HL-60 (cell line): ENCODE data around the gene PIK3C3.

ENCODE experiments used
- DNase-seq, 2 experiments: peaks; one replicate each; pipeline ENCODE4 v3.0.0-alpha.2; 2010 to 2020; ENCODE audit warnings: low read depth in 1 of 2, low spot score in 1 of 2
- H3K27ac ChIP-seq: fragments of 250-450 bp; sonication (Bioruptor Pico); replicated peaks from 2 replicates; pipeline ENCODE4 v1.5.1; 2020; ENCODE audit warnings: mild to moderate bottlenecking, moderate library complexity
- H3K27me3 ChIP-seq: fragments of 250-450 bp; sonication (Bioruptor Pico); 2 replicates; pipeline ENCODE4 v1.5.1; 2021; ENCODE audit warnings: mild to moderate bottlenecking, moderate library complexity; ENCODE audit not compliant: insufficient read depth, poor library complexity, severe bottlenecking
- H3K4me3 ChIP-seq: replicated peaks from 2 replicates; pipeline ENCODE4 v1.5.1; 2011; ENCODE audit warnings: mild to moderate bottlenecking, control low read depth, low read length; ENCODE audit not compliant: insufficient read depth
- GABPA ChIP-seq: IDR thresholded peaks from 2 replicates; pipeline ENCODE4 v1.6.1; 2012; ENCODE audit warnings: low read depth
- POLR2AphosphoS5 ChIP-seq: IDR thresholded peaks from 2 replicates; pipeline ENCODE4 v1.6.1; 2012; ENCODE audit warnings: low read depth
- SPI1 ChIP-seq: IDR thresholded peaks from 2 replicates; pipeline ENCODE4 v1.6.1; 2012; ENCODE audit warnings: low read depth, mild to moderate bottlenecking, borderline replicate concordance
- TF ChIP-seq, protein P1 (sequence below): IDR thresholded peaks from one replicate; pipeline ENCODE4 v1.5.1; 2011; ENCODE audit warnings: low read length, control low read depth, inconsistent platforms; ENCODE audit not compliant: insufficient read depth
- TF ChIP-seq, protein P2 (sequence below): IDR thresholded peaks from 2 replicates; pipeline ENCODE4 v1.6.1; 2012; ENCODE audit warnings: low read depth; ENCODE audit not compliant: insufficient replicate concordance

PIK3C3 gene

GRCh38 chr18:42028247-42028832, 73.3 kb downstream of the PIK3C3 start:
- H3K27ac ChIP-seq: no peak overlapping the region
- no peak for TF ChIP-seq GABPA
- TF ChIP-seq, protein P1, sequence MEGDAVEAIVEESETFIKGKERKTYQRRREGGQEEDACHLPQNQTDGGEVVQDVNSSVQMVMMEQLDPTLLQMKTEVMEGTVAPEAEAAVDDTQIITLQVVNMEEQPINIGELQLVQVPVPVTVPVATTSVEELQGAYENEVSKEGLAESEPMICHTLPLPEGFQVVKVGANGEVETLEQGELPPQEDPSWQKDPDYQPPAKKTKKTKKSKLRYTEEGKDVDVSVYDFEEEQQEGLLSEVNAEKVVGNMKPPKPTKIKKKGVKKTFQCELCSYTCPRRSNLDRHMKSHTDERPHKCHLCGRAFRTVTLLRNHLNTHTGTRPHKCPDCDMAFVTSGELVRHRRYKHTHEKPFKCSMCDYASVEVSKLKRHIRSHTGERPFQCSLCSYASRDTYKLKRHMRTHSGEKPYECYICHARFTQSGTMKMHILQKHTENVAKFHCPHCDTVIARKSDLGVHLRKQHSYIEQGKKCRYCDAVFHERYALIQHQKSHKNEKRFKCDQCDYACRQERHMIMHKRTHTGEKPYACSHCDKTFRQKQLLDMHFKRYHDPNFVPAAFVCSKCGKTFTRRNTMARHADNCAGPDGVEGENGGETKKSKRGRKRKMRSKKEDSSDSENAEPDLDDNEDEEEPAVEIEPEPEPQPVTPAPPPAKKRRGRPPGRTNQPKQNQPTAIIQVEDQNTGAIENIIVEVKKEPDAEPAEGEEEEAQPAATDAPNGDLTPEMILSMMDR: peak; percentile 89
- no peak for TF ChIP-seq SPI1
- TF ChIP-seq POLR2AphosphoS5: no peak
- peak in 1 of 2 experiments; percentile 42 for DNase-seq
- H3K4me3 ChIP-seq: no peak overlapping the region
- H3K27me3 ChIP-seq: no peaks in the 10 kb centered on the region

DNA sequence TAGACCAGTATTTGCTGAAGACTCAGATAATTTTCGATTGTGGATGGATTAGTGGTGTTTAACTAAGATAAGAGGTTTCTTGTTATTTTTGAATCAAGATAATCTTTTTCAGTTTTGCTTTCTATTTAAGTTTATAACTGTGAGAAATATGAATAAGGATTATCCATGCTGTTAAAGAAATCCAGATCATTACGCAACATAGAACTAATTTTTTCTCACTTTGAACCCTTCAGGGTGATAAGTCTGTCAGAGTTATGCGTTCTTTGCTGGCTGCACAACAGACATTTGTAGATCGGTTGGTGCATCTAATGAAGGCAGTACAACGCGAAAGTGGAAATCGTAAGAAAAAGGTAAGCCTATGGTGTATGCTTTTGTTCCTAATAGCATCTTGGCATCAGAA, 74.1 kb downstream of the PIK3C3 start:
- Histone ChIP-seq H3K4me3 (no peak overlapping the region), H3K27ac (no peak overlapping the region), H3K27me3 (no peaks in the 10 kb centered on the region)
- TF ChIP-seq SPI1 (no peak), POLR2AphosphoS5 (no peak), GABPA (no peak)
- TF ChIP-seq, protein P2, sequence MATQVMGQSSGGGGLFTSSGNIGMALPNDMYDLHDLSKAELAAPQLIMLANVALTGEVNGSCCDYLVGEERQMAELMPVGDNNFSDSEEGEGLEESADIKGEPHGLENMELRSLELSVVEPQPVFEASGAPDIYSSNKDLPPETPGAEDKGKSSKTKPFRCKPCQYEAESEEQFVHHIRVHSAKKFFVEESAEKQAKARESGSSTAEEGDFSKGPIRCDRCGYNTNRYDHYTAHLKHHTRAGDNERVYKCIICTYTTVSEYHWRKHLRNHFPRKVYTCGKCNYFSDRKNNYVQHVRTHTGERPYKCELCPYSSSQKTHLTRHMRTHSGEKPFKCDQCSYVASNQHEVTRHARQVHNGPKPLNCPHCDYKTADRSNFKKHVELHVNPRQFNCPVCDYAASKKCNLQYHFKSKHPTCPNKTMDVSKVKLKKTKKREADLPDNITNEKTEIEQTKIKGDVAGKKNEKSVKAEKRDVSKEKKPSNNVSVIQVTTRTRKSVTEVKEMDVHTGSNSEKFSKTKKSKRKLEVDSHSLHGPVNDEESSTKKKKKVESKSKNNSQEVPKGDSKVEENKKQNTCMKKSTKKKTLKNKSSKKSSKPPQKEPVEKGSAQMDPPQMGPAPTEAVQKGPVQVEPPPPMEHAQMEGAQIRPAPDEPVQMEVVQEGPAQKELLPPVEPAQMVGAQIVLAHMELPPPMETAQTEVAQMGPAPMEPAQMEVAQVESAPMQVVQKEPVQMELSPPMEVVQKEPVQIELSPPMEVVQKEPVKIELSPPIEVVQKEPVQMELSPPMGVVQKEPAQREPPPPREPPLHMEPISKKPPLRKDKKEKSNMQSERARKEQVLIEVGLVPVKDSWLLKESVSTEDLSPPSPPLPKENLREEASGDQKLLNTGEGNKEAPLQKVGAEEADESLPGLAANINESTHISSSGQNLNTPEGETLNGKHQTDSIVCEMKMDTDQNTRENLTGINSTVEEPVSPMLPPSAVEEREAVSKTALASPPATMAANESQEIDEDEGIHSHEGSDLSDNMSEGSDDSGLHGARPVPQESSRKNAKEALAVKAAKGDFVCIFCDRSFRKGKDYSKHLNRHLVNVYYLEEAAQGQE: no peak
- TF ChIP-seq, protein P1: no peak
- DNase-seq: no peak

DNA sequence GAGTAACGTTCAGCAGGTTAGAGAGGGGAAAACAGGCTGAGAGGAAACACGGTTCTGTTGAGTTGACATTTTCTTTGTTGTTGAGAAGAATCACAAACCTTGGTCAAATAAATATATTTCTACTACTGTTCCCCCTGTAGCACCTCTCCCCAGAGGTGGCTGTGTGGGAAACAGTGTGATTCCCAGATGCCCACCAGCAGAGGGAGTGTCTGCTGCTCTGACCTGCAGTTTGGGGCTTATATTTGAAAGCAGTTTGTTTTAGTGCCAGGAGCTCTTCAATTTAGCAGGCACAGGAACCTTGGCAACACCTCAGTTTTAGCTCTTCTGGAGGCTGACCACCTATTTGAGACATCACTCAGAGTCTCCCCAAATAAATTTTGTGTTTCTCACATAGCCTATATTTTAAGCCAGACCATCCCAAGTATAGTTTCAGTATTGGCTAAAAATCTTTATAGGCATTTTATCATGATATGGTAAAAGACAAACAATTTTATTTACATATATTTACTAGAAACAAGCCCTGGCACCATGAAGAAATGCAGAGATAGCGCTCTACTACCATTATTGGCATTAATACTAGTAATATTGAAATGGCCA, 75.7 kb downstream of the PIK3C3 start:
- DNase-seq: peak in 1 of 2 experiments; percentile 12
- H3K27me3 ChIP-seq: no peaks in the 10 kb centered on the region
- no peak overlapping the region for H3K27ac ChIP-seq
- TF ChIP-seq, protein P2: no peak
- TF ChIP-seq, protein P1: peak; percentile 52
- no peak overlapping the region for H3K4me3 ChIP-seq

DNA sequence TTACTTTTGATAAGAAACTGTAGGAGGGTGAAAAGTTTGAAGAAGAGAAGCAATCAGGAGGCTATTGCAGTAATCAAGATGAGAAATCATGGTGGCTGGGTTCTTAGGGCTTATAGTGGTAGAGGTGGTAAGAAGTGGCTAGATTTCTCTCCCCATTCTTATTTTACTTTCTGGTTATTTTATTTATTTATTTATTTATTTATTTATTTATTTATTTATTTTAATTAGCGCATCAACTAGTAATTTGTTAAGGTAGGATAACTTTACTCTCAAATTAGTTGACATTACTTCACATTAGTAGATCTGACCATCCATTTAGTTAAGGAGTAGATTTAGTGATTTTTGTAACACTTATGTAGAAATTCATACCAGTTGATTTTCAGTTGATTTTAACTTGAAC, 77.4 kb downstream of the PIK3C3 start:
- H3K4me3 ChIP-seq: no peak overlapping the region
- TF ChIP-seq GABPA (no peak), POLR2AphosphoS5 (no peak), SPI1 (no peak)
- TF ChIP-seq, protein P1: no peak
- TF ChIP-seq, protein P2: no peak
- DNase-seq: no peak
- H3K27me3 ChIP-seq: no peaks in the 10 kb centered on the region
- no peak overlapping the region for H3K27ac ChIP-seq
